Lower leg skin (tissue), 3 donors: ENCODE results near the gene KRT5.

Experiments
- CTCF ChIP-seq, 3 donors: fragments of 450-650 bp; IDR thresholded peaks; one replicate each; pipeline ENCODE4 v1.5.1; 2016; ENCODE audit warnings: antibody characterized with exemption in 3 of 3, mild to moderate bottlenecking in 3 of 3, moderate library complexity in 2 of 3
- POLR2A ChIP-seq, 2 donors: fragments of 450-650 bp; IDR thresholded peaks; one replicate each; pipeline ENCODE4 v1.6.1; 2016 to 2017; ENCODE audit warnings: antibody characterized with exemption in 2 of 2, mild to moderate bottlenecking in 1 of 2, moderate library complexity in 1 of 2

DNA sequence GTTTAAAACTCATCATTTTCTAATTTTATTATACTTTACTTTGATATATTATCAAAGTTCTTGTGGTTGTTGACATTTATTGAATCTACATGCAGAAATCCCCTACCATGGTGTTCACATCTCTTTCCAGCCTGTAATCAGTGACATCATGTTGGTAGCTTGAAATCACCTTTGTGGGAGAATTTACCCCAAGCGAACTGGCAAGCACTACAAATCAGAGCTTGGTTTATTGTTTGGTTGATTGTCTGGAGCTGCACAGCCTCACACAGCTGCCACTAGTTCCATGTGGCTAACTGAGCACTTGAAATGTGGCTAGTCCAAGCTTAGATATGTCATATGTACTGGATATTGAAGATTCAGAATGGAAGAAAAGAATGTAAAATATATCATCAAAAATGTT is 15.4 kb upstream of the KRT5 start:
- no peak for TF ChIP-seq CTCF (IDR thresholded peaks at IDR 0.05)
- no peak for TF ChIP-seq POLR2A (IDR thresholded peaks at IDR 0.05)
